CD4-positive, alpha-beta T cell (primary cell): ENCODE results near the gene MGRN1. TPM values are rescaled to one million over a fixed set of nuclear protein-coding genes. Genes with fewer than 3 reads are reported as not detected.

Source experiments
- ATAC-seq: fragments of 200-7000 bp; cut with Tn5 transposase; one replicate; pipeline ENCODE4 v1.10.0; 2022; ENCODE audit warnings: mild to moderate bottlenecking; ENCODE audit not compliant: poor library complexity
- CTCF ChIA-PET: fragments of 350-600 bp; sonication (Branson Sonifier 250); formaldehyde crosslinking; loops from one replicate; lab custom pipeline; 2021; ENCODE audit warnings: antibody characterized with exemption, inconsistent platforms; lab: Charles Lee
- POLR2A ChIA-PET: fragments of 350-600 bp; sonication (Branson Sonifier 250); formaldehyde crosslinking; loops from one replicate; lab custom pipeline; 2021; ENCODE audit warnings: antibody characterized with exemption, inconsistent platforms; lab: Charles Lee
- DNase-seq, 14 experiments: peaks; one replicate each; pipeline ENCODE4 v3.0.0-alpha.2; 2013 to 2020; ENCODE audit warnings: mixed read lengths in 2 of 14
- H3K27ac ChIP-seq, 2 donors: one replicate each; pipeline versions ENCODE4 v1.5.1 to v1.7.0; 2013; ENCODE audit warnings: low read length in 2 of 2, low read depth in 1 of 2, mild to moderate bottlenecking in 1 of 2
- H3K27me3 ChIP-seq, 2 experiments: 1 replicate in 1 of 2; 2 replicates in 1 of 2; pipeline versions ENCODE4 v1.6.1 to v1.7.0; 2013; ENCODE audit warnings: low read length in 2 of 2, control low read depth in 1 of 2, mild to moderate bottlenecking in 1 of 2, moderate library complexity in 1 of 2; ENCODE audit not compliant: insufficient read depth in 2 of 2, control insufficient read depth in 1 of 2
- H3K36me3 ChIP-seq: one replicate; pipeline ENCODE4 v1.6.1; 2013; ENCODE audit warnings: low read length, control low read depth; ENCODE audit not compliant: insufficient read depth
- H3K4me1 ChIP-seq: one replicate; pipeline ENCODE4 v1.6.1; 2013; ENCODE audit warnings: low read length, control low read depth; ENCODE audit not compliant: insufficient read depth
- H3K4me3 ChIP-seq: one replicate; pipeline ENCODE4 v1.5.1; 2013; ENCODE audit warnings: mild to moderate bottlenecking, low read length, moderate library complexity
- H3K9me3 ChIP-seq, 2 experiments: 1 replicate in 1 of 2; 2 replicates in 1 of 2; pipeline versions ENCODE4 v1.6.1 to v1.7.0; 2013; ENCODE audit warnings: low read length in 2 of 2, mild to moderate bottlenecking in 2 of 2, control low read depth in 1 of 2, moderate library complexity in 1 of 2; ENCODE audit not compliant: control insufficient read depth in 1 of 2, insufficient read depth in 1 of 2
- H3K27ac Mint-ChIP-seq: one replicate; pipeline ENCODE4 v1.8.0; 2020; ENCODE audit warnings: mixed read lengths
- H3K27me3 Mint-ChIP-seq: one replicate; pipeline ENCODE4 v1.8.0; 2021; ENCODE audit warnings: mixed read lengths
- H3K36me3 Mint-ChIP-seq: one replicate; pipeline ENCODE4 v1.8.0; 2021; ENCODE audit warnings: low read depth, mixed read lengths
- H3K4me1 Mint-ChIP-seq: one replicate; pipeline ENCODE4 v1.8.0; 2021; ENCODE audit warnings: low read depth, mixed read lengths
- H3K4me3 Mint-ChIP-seq: one replicate; pipeline ENCODE4 v1.8.0; 2020; ENCODE audit warnings: mild to moderate bottlenecking, mixed read lengths
- H3K9me3 Mint-ChIP-seq: one replicate; pipeline ENCODE4 v1.8.0; 2020; ENCODE audit warnings: mixed read lengths
- CTCF ChIP-seq: fragments of 200-600 bp; IDR thresholded peaks from one replicate; pipeline ENCODE4 v1.8.0; 2022; ENCODE audit warnings: antibody characterized with exemption, mild to moderate bottlenecking
- intact Hi-C, 2 experiments: fragments of 100-400 bp; cut with DNase I in 1 of 2; cut with micrococcal nuclease in 1 of 2; formaldehyde crosslinking; loops; one replicate each; pipeline versions ENCODE4 v1.15.1 to v1.9.0; 2023 to 2025; cut with DNase I, micrococcal nuclease
- total RNA-seq, 174 experiments: library from RNA in 2 of 174; stranded (reverse) in 2 of 174; gene quantifications; one replicate each; pipeline ENCODE4 v1.2.3 and lab custom pipeline; 2021 to 2026

MGRN1 gene
- total RNA-seq, 2 experiments from 2014 or later: 45.9 to 48.6 TPM

- intact Hi-C loops: no loop called here
- H3K4me1 ChIP-seq: no peaks in the 10 kb centered on the region
- DNase-seq: no peak
- H3K27ac ChIP-seq: no peak overlapping the region
- ChIA-PET CTCF (no interaction called here), POLR2A (no interaction called here)
- ATAC-seq: no peak
- no peaks in the 10 kb centered on the region for H3K36me3 Mint-ChIP-seq
- no peaks in the 10 kb centered on the region for H3K9me3 ChIP-seq
- H3K27ac Mint-ChIP-seq: no peak overlapping the region
- no peaks in the 10 kb centered on the region for H3K9me3 Mint-ChIP-seq
- no peaks in the 10 kb centered on the region for H3K36me3 ChIP-seq
- no peak for TF ChIP-seq CTCF
- no peaks in the 10 kb centered on the region for H3K27me3 Mint-ChIP-seq
- no peaks in the 10 kb centered on the region for H3K4me1 Mint-ChIP-seq
- no peak overlapping the region for H3K4me3 ChIP-seq
- H3K27me3 ChIP-seq: no peaks in the 10 kb centered on the region
- H3K4me3 Mint-ChIP-seq: no peak overlapping the region
Measured at GRCh38 chr16:4599545-4599944, 25.1 kb upstream of the MGRN1 start.

- no peaks in the 10 kb centered on the region for H3K9me3 ChIP-seq
- Mint-ChIP-seq H3K27ac (no peak overlapping the region), H3K9me3 (no peaks in the 10 kb centered on the region), H3K4me1 (no peaks in the 10 kb centered on the region), H3K4me3 (no peak overlapping the region), H3K36me3 (no peaks in the 10 kb centered on the region), H3K27me3 (no peaks in the 10 kb centered on the region)
- H3K36me3 ChIP-seq: no peaks in the 10 kb centered on the region
- H3K4me3 ChIP-seq: no peak overlapping the region
- TF ChIP-seq CTCF: no peak
- POLR2A ChIA-PET: no interaction called here
- H3K4me1 ChIP-seq: no peaks in the 10 kb centered on the region
- intact Hi-C loops: no loop called here
- ATAC-seq (no peak), DNase-seq (no peak)
- H3K27ac ChIP-seq: no peak overlapping the region
- CTCF ChIA-PET: no interaction called here
- H3K27me3 ChIP-seq: no peaks in the 10 kb centered on the region
Measured at GRCh38 chr16:4601036-4601863, 23.4 kb upstream of the MGRN1 start.

- no peaks in the 10 kb centered on the region for H3K4me1 ChIP-seq
- TF ChIP-seq CTCF: no peak
- Mint-ChIP-seq H3K4me1 (no peaks in the 10 kb centered on the region), H3K4me3 (no peak overlapping the region), H3K27me3 (no peaks in the 10 kb centered on the region), H3K36me3 (no peaks in the 10 kb centered on the region), H3K9me3 (no peaks in the 10 kb centered on the region), H3K27ac (no peak overlapping the region)
- no peaks in the 10 kb centered on the region for H3K36me3 ChIP-seq
- ChIA-PET CTCF (no interaction called here), POLR2A (no interaction called here)
- intact Hi-C loops: no loop called here
- no peak overlapping the region for H3K4me3 ChIP-seq
- H3K27ac ChIP-seq: no peak overlapping the region
- no peaks in the 10 kb centered on the region for H3K9me3 ChIP-seq
- ATAC-seq (no peak), DNase-seq (no peak)
- H3K27me3 ChIP-seq: no peaks in the 10 kb centered on the region
Measured at GRCh38 chr16:4601864-4602186, 22.8 kb upstream of the MGRN1 start.
